Spleen (tissue), 11 donors: ENCODE data around the gene ZMIZ1. TPM values are rescaled to one million over a fixed set of nuclear protein-coding genes. Genes with fewer than 3 reads are reported as not detected.

Source experiments
- DNase-seq: peaks from one replicate; pipeline ENCODE4 v3.0.0-alpha.2; 2020
- H3K27ac ChIP-seq, 8 donors: fragments of 200-600 bp; sonication (generic) in 7 of 8; 1 replicate in 4 of 8; 2 replicates in 4 of 8; pipeline versions ENCODE4 v1.5.0 to v1.8.0; 2016 to 2021; ENCODE audit warnings: inconsistent platforms in 4 of 8, mild to moderate bottlenecking in 4 of 8, moderate library complexity in 1 of 8
- H3K27me3 ChIP-seq, 7 donors: fragments of 200-600 bp; sonication (generic) in 6 of 7; replicated peaks in 1 of 7; 1 replicate in 4 of 7; 2 replicates in 3 of 7; pipeline versions ENCODE4 v1.5.0 to v1.8.0; 2016 to 2021; ENCODE audit warnings: inconsistent platforms in 3 of 7, mild to moderate bottlenecking in 1 of 7
- H3K36me3 ChIP-seq, 6 donors: fragments of 200-600 bp; sonication (generic) in 5 of 6; 1 replicate in 4 of 6; 2 replicates in 2 of 6; pipeline versions ENCODE4 v1.5.0 to v1.8.0; 2016 to 2021; ENCODE audit warnings: inconsistent platforms in 2 of 6
- H3K4me1 ChIP-seq, 6 donors: fragments of 200-600 bp; sonication (generic) in 5 of 6; 1 replicate in 3 of 6; 2 replicates in 3 of 6; pipeline versions ENCODE4 v1.5.0 to v1.8.0; 2016 to 2021; ENCODE audit warnings: inconsistent platforms in 3 of 6
- H3K4me3 ChIP-seq, 8 donors: fragments of 200-600 bp; sonication (generic) in 7 of 8; 1 replicate in 4 of 8; 2 replicates in 4 of 8; pipeline versions ENCODE4 v1.5.0 to v1.8.0; 2016 to 2021; ENCODE audit warnings: inconsistent platforms in 4 of 8, mild to moderate bottlenecking in 4 of 8, moderate library complexity in 2 of 8
- H3K9me3 ChIP-seq, 8 donors: fragments of 200-600 bp; sonication (generic) in 7 of 8; 1 replicate in 4 of 8; 2 replicates in 4 of 8; pipeline versions ENCODE4 v1.5.0 to v1.8.0; 2016 to 2021; ENCODE audit warnings: inconsistent platforms in 4 of 8
- CTCF ChIP-seq, 11 experiments: fragments of 200-600 bp in 7 of 11; fragments of 450-650 bp in 4 of 11; sonication (generic) in 4 of 11; IDR thresholded peaks in 8 of 11; conservative IDR thresholded peaks in 3 of 11; 1 replicate in 7 of 11; 2 replicates in 4 of 11; pipeline versions ENCODE4 v1.4.0 to v1.8.0; 2016 to 2021; ENCODE audit warnings: antibody characterized with exemption in 11 of 11, inconsistent platforms in 4 of 11, mild to moderate bottlenecking in 1 of 11
- POLR2A ChIP-seq, 3 donors: fragments of 450-650 bp; IDR thresholded peaks; one replicate each; pipeline ENCODE4 v1.5.1; 2017; ENCODE audit warnings: antibody characterized with exemption in 3 of 3, mild to moderate bottlenecking in 1 of 3
- POLR2AphosphoS5 ChIP-seq, 3 donors: sonication (generic); formaldehyde crosslinking; IDR thresholded peaks; one replicate each; pipeline ENCODE4 v1.5.1; 2017; ENCODE audit warnings: antibody characterized with exemption in 3 of 3
- WGBS, 5 donors: extraction: QIAGEN DNeasy Blood & Tissue Kit in 3 of 5; methylation state at CpG; one replicate each; pipeline versions ENCODE4 v1.1.5 to v1.1.7; 2013 to 2018; 5-methylcytosine and 5-hydroxymethylcytosine counted together
- intact Hi-C: fragments of 100-400 bp; cut with DNase I; formaldehyde crosslinking; loops from one replicate; pipeline ENCODE4 v1.15.0; 2023; ENCODE audit warnings: low total_unique reads
- polyA plus RNA-seq, 3 donors: library from polyadenylated mRNA; stranded (reverse); fragments of 200-250 nt; gene quantifications; one replicate each; pipeline ENCODE4 v1.2.1, GENCODE V29; 2013
- total RNA-seq, 7 donors: library from RNA; depleted of rRNA in 3 of 7; stranded (reverse); fragments of >200 nt in 3 of 7; fragmentation: NEBNext Ultra II Directional in 4 of 7; extraction: Animal tissue kit (Norgen Biotek cat#: 25700) in 4 of 7; gene quantifications; one replicate each; pipeline versions ENCODE4 v1.1.0 to v1.2.1, GENCODE V29; 2016 to 2021
- donor health status: healthy with polysubstance abuse.
- donor health status: DM: no; HTN: no; CAD: no; lungs with moderate emphysema.
- donor health status: DM: no; HTN: no; CAD: no.
- donor health status: Bipolar disorder and iron deficiency.
- donor health status: healthy.
- donor health status: DM: no; HTN: no; CAD: no.
- donor health status: DM: yes; HTN: yes; CAD: no.

The ZMIZ1 gene
- total and polyA plus RNA-seq, 10 donors = 10.7 to 210 (median 125) TPM

GRCh38 chr10:79308016-79308415 is 239.2 kb downstream of the ZMIZ1 start:
- WGBS, 5 donors = 74 to 82% (median 78%) methylated on average over 7 of the region's 7 CpGs
- intact Hi-C loops = no loop called here
- Histone ChIP-seq H3K27ac (peak overlapping the region in 1 of 8 donors; percentile 7), H3K36me3 (peaks cover 6 to 100% (median 97%) of the 10 kb centered on the region in 6 donors), H3K27me3 (no peaks in the 10 kb centered on the region), H3K4me1 (peaks cover 0 to 21% (median 4%) of the 10 kb centered on the region in 6 donors), H3K4me3 (no peak overlapping the region), H3K9me3 (no peaks in the 10 kb centered on the region)
- TF ChIP-seq POLR2A (IDR thresholded peaks at IDR 0.05) (no peak), CTCF (IDR thresholded peaks at IDR 0.05 in 8 of 11, conservative IDR thresholded peaks at IDR 0.05 in 3 of 11) (no peak), POLR2AphosphoS5 (IDR thresholded peaks at IDR 0.05) (no peak)
- DNase-seq = no peak

- peaks cover 6 to 100% (median 97%) of the 10 kb centered on the region in 6 donors for H3K36me3 ChIP-seq
- TF ChIP-seq POLR2AphosphoS5 (IDR thresholded peaks at IDR 0.05) (peak; percentile 12 to 60 (median 34)), CTCF (IDR thresholded peaks at IDR 0.05 in 8 of 11, conservative IDR thresholded peaks at IDR 0.05 in 3 of 11) (no peak)
Measured at GRCh38 chr10:79308969-79309665, 240.4 kb downstream of the ZMIZ1 start.

GRCh38 chr10:79310200-79310865 is 241.6 kb downstream of the ZMIZ1 start:
- Histone ChIP-seq H3K4me1 (peaks cover 0 to 26% (median 4%) of the 10 kb centered on the region in 6 donors), H3K36me3 (peaks cover 6 to 100% (median 90%) of the 10 kb centered on the region in 6 donors), H3K9me3 (no peaks in the 10 kb centered on the region), H3K27ac (peak overlapping the region in 2 of 8 donors; percentile 8 to 26), H3K4me3 (no peak overlapping the region), H3K27me3 (no peaks in the 10 kb centered on the region)
- peak in 1 of 3 donors; percentile 59 for TF ChIP-seq POLR2AphosphoS5 (IDR thresholded peaks at IDR 0.05)
- no peak for TF ChIP-seq CTCF (IDR thresholded peaks at IDR 0.05 in 8 of 11, conservative IDR thresholded peaks at IDR 0.05 in 3 of 11)
- intact Hi-C loops = no loop called here
- WGBS, 5 donors = 91 to 94% (median 92%) methylated on average over 20 to 29 of the region's 29 CpGs
- DNase-seq = peak; percentile 73

More at GRCh38 chr10:79308969-79309665, 240.4 kb downstream of the ZMIZ1 start:
- DNase-seq = peak; percentile 74
- intact Hi-C loops = no loop called here
- Histone ChIP-seq H3K27ac (peak overlapping the region in 3 of 8 donors; percentile 2 to 51 (median 26)), H3K9me3 (no peaks in the 10 kb centered on the region), H3K4me3 (no peak overlapping the region), H3K4me1 (peaks cover 0 to 21% (median 4%) of the 10 kb centered on the region in 6 donors), H3K27me3 (no peaks in the 10 kb centered on the region)
- WGBS, 5 donors = 74 to 88% (median 80%) methylated on average over 9 to 14 of the region's 14 CpGs
